Measurements from ENCODE around the gene ADAD1. TPM values are rescaled to one million over a fixed set of nuclear protein-coding genes. Genes with fewer than 3 reads are reported as not detected.

Gene ADAD1
- total RNA-seq (2012; rRNA removed) (not detected in 2 replicates), polyA plus RNA-seq (2012; rRNA removed) (not detected in 2 replicates), Bru-seq, nascent RNA (percentile 2 among the genes with signal in this experiment), BruChase-seq, experiment 1, labeled RNA remaining after a 6-hour chase (not detected), BruChase-seq, experiment 2, labeled RNA remaining after a 2-hour chase (not detected)
- not detected in 2 replicates for polyA plus RNA-seq (2012; cell fraction: cytosol; rRNA removed)
- not detected in 2 replicates for polyA plus RNA-seq (2012; cell fraction: nucleus; rRNA removed; ENCODE audit: low replicate concordance)
- long read RNA-seq, result 0 reads

DNA sequence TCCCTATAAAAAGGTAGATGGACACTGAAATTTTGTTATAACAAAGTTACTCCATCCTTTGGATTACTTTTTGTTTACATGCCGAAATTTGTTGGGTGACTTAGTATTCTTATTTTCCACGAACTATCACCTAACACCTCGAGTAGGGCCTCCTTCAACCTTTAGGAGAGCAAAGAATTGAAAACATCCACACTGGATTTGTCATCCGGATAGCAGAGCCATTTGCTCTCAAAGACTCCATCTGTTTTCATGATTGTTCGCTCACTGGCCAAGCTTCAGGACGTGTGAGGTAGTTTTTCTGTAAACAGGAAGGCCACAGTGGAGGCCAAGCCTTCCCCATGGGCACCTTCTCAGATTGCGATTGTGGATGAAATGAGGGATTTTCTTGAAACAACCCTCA lies at the start of gene ADAD1:
ADAD1 (plus strand) TSS at position 301 of the 400 bp plus-strand sequence. CDS start 1,059 bp downstream, outside the sequence.
- no peak within 1 kb of the TSS for H3K9ac ChIP-seq (ENCODE audit: low read depth, low read length)
- DNase-seq, result no peak
- in situ Hi-C loops (cut with MboI; ENCODE audit: low sequenced_read_pairs) (no loop called here), intact Hi-C loops (cut with micrococcal nuclease) (no loop called here), dilution Hi-C loops (cut with HindIII; ENCODE audit: low sequenced_read_pairs, unreplicated experiment) (no loop called here)
- H3K36me3 ChIP-seq (ENCODE audit: control insufficient read depth, insufficient read depth, low read length), result no peaks in the 10 kb centered on the region
- no TSS peak for BruUV-seq (replicated peaks)
- H3K23ac ChIP-seq (ENCODE audit: low read depth, low read length), result no peak within 1 kb of the TSS
- no peak within 1 kb of the TSS for H3K14ac ChIP-seq (replicated peaks; ENCODE audit: low read depth, low read length)
- H3K79me1 ChIP-seq (ENCODE audit: low read depth in 1 of 2, low read length in 2 of 2), result no peaks in the 10 kb centered on the region
- H2BK20ac ChIP-seq (ENCODE audit: low read depth, low read length), result no peak within 1 kb of the TSS
- H3K27ac ChIP-seq (ENCODE audit: insufficient read depth, low read length), result no peak within 1 kb of the TSS
- ChIA-PET POLR2A (ENCODE audit: unreplicated experiment) (no interaction called here), CTCF (no interaction called here)
- H2BK120ac ChIP-seq (ENCODE audit: low read depth, low read length), result no peak within 1 kb of the TSS
- no peak within 1 kb of the TSS for H4K5ac ChIP-seq (ENCODE audit: low read depth, low read length)
- no peak within 1 kb of the TSS for H4K91ac ChIP-seq (ENCODE audit: insufficient read depth, low read depth, low read length)
- H3K27me3 ChIP-seq (ENCODE audit: control insufficient read depth, insufficient read depth, low read length), result no peaks in the 10 kb centered on the region
- WGBS, 2 experiments (ENCODE audit: extremely low coverage in 2 of 2, insufficient read length in 1 of 2), result 100% methylated on average over 1 of the region's 7 CpGs; no CpG with 5 or more reads in 1 of the 2 experiments
- no peak within 1 kb of the TSS for H3K56ac ChIP-seq (ENCODE audit: extremely low read depth, insufficient read depth, low read length)
- H4K8ac ChIP-seq (ENCODE audit: low read depth in 2 of 2, low read length in 2 of 2), result no peak within 1 kb of the TSS
- no peaks in the 10 kb centered on the region for H3K9me1 ChIP-seq (ENCODE audit: insufficient read depth, low read length)
- no peak for ATAC-seq (ENCODE audit: low read depth)
- no peak within 1 kb of the TSS for H3K4ac ChIP-seq (ENCODE audit: low read depth, low read length)
- H3K18ac ChIP-seq (ENCODE audit: low read depth, low read length), result no peak within 1 kb of the TSS
- no peak within 1 kb of the TSS for H2AK5ac ChIP-seq (ENCODE audit: low read depth, low read length)
- no peak within 1 kb of the TSS for H2AFZ ChIP-seq (replicated peaks; ENCODE audit: low read length, poor library complexity)
- H2BK15ac ChIP-seq (ENCODE audit: low read depth, low read length), result no peak within 1 kb of the TSS
- H3K4me2 ChIP-seq (ENCODE audit: low read depth, low read length), result no peak within 1 kb of the TSS
- no peak within 1 kb of the TSS for H2AK9ac ChIP-seq (replicated peaks; ENCODE audit: low read depth, low read length, poor library complexity)
- no peaks in the 10 kb centered on the region for H3K9me3 ChIP-seq (ENCODE audit: control insufficient read depth, insufficient read depth, low read length)
- H3K4me3 ChIP-seq (ENCODE audit: insufficient read depth, low read depth, low read length), result no peak within 1 kb of the TSS
- TF ChIP-seq SMC3 (IDR thresholded peaks at IDR 0.05; ENCODE audit: low read depth, low read length), result no peak
- TF ChIP-seq RAD21 (IDR thresholded peaks at IDR 0.05; ENCODE audit: low read length), result no peak
- TF ChIP-seq NFE2L2 (IDR thresholded peaks at IDR 0.05; ENCODE audit: low read depth, low read length), result no peak
- no peak for TF ChIP-seq MAZ (IDR thresholded peaks at IDR 0.05; ENCODE audit: borderline replicate concordance, low read depth, low read length)
- no peak for TF ChIP-seq RCOR1 (IDR thresholded peaks at IDR 0.05; ENCODE audit: insufficient replicate concordance, low read length)
- TF ChIP-seq MXI1 (IDR thresholded peaks at IDR 0.05; ENCODE audit: borderline replicate concordance, low read depth, low read length), result no peak
- TF ChIP-seq, protein P1, sequence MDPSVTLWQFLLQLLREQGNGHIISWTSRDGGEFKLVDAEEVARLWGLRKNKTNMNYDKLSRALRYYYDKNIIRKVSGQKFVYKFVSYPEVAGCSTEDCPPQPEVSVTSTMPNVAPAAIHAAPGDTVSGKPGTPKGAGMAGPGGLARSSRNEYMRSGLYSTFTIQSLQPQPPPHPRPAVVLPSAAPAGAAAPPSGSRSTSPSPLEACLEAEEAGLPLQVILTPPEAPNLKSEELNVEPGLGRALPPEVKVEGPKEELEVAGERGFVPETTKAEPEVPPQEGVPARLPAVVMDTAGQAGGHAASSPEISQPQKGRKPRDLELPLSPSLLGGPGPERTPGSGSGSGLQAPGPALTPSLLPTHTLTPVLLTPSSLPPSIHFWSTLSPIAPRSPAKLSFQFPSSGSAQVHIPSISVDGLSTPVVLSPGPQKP (IDR thresholded peaks at IDR 0.05; ENCODE audit: borderline replicate concordance, low read depth, low read length), result no peak
- TF ChIP-seq FOS (IDR thresholded peaks at IDR 0.05; ENCODE audit: low read depth, low read length), result no peak
- no peaks in the 10 kb centered on the region for H4K20me1 ChIP-seq (ENCODE audit: insufficient read depth, low read length)
- no peaks in the 10 kb centered on the region for H3K4me1 ChIP-seq (ENCODE audit: control insufficient read depth, insufficient read depth, low read length)
- H2BK5ac ChIP-seq (ENCODE audit: low read depth, low read length, poor library complexity, severe bottlenecking), result no peak within 1 kb of the TSS
